HepG2 (cell line): Measurements from ENCODE around the gene OR11H6.

Experiments
- CTCF ChIP-seq: sonication (generic); formaldehyde crosslinking; IDR thresholded peaks from 2 replicates; pipeline ENCODE4 v1.5.0; 2020; ENCODE audit warnings: mild to moderate bottlenecking, missing genetic modification reagents, moderate library complexity
- FOXM1 ChIP-seq: sonication (generic); formaldehyde crosslinking; IDR thresholded peaks from 2 replicates; pipeline ENCODE4 v1.5.0; 2020; ENCODE audit warnings: missing genetic modification reagents
- HIVEP1 ChIP-seq: sonication (generic); formaldehyde crosslinking; IDR thresholded peaks from 2 replicates; pipeline ENCODE4 v1.4.0; 2020; ENCODE audit warnings: mild to moderate bottlenecking, missing genetic modification reagents
- MED1 ChIP-seq: sonication (generic); formaldehyde crosslinking; IDR thresholded peaks from 2 replicates; pipeline ENCODE4 v1.4.0; 2020; ENCODE audit warnings: missing genetic modification reagents
- MXI1 ChIP-seq: IDR thresholded peaks from 3 replicates; pipeline ENCODE4 v1.6.1; 2012; ENCODE audit warnings: low read depth, low read length, inconsistent platforms, borderline replicate concordance
- SAP130 ChIP-seq: IDR thresholded peaks from 2 replicates; pipeline ENCODE4 v1.6.1; 2016; ENCODE audit warnings: low read depth

- no peak for TF ChIP-seq MED1 (CRISPR knock-in tag)
- no peak for TF ChIP-seq MXI1
- no peak for TF ChIP-seq SAP130
- no peak for TF ChIP-seq FOXM1 (CRISPR knock-in tag)
- no peak for TF ChIP-seq CTCF (CRISPR knock-in tag)
- TF ChIP-seq HIVEP1 (CRISPR knock-in tag): no peak
Observed at GRCh38 chr14:20179218-20179617, 44.3 kb upstream of the OR11H6 start.
